GM08714 (cell line): ENCODE measurements around the gene GFI1.
"Not testable (repeated sequence)": the region's sequence is repeated elsewhere in the genome, so short reads cannot be mapped to it uniquely, and the experiment has no call there.

Source experiments
- H3K4me3 ChIP-seq: fragments of 200-500 bp; sonication (Bioruptor generic); 2 replicates; pipeline ENCODE4 v1.5.1; 2014; ENCODE audit warnings: mild to moderate bottlenecking, low read length, inconsistent platforms
- ZNF274 ChIP-seq: IDR thresholded peaks from 2 replicates; pipeline ENCODE4 v1.6.1; 2012; ENCODE audit warnings: mild to moderate bottlenecking, low read depth, low read length

The GFI1 gene

GRCh38 chr1:92464588-92465255, 22.0 kb downstream of the GFI1 start:
- no peak overlapping the region for H3K4me3 ChIP-seq
- no peak for TF ChIP-seq ZNF274

- no peak overlapping the region for H3K4me3 ChIP-seq
- TF ChIP-seq ZNF274 = no peak
Measured at GRCh38 chr1:92461364-92462097, 25.2 kb downstream of the GFI1 start.

GRCh38 chr1:92459871-92460320, 26.8 kb downstream of the GFI1 start:
- TF ChIP-seq ZNF274 = no peak
- H3K4me3 ChIP-seq = peak overlapping the region; percentile 26; the same call in 1 of the 2 replicates

GRCh38 chr1:92458146-92458545, 28.6 kb downstream of the GFI1 start:
- H3K4me3 ChIP-seq = no peak overlapping the region
- TF ChIP-seq ZNF274 = no peak

- H3K4me3 ChIP-seq = no peak overlapping the region
- TF ChIP-seq ZNF274 = no peak
Measured at GRCh38 chr1:92447976-92448375, 38.7 kb downstream of the GFI1 start.

- H3K4me3 ChIP-seq = no peak overlapping the region
- no peak for TF ChIP-seq ZNF274
Measured at GRCh38 chr1:92447033-92447681, 39.6 kb downstream of the GFI1 start.

GRCh38 chr1:92446546-92446945, 40.2 kb downstream of the GFI1 start:
- no peak for TF ChIP-seq ZNF274
- no peak overlapping the region for H3K4me3 ChIP-seq

GRCh38 chr1:92445865-92446264, 40.9 kb downstream of the GFI1 start:
- no peak overlapping the region for H3K4me3 ChIP-seq
- TF ChIP-seq ZNF274 = no peak

- no peak for TF ChIP-seq ZNF274
Measured at GRCh38 chr1:92444351-92444750, 42.4 kb downstream of the GFI1 start.

GRCh38 chr1:92443893-92444292, 42.8 kb downstream of the GFI1 start:
- TF ChIP-seq ZNF274 = no peak
- H3K4me3 ChIP-seq = no peak overlapping the region

More at GRCh38 chr1:92444351-92444750, 42.4 kb downstream of the GFI1 start:
- H3K4me3 ChIP-seq = no peak overlapping the region

- TF ChIP-seq ZNF274 = no peak
- H3K4me3 ChIP-seq = no peak overlapping the region
Measured at GRCh38 chr1:92442351-92442750, 44.4 kb downstream of the GFI1 start.

GRCh38 chr1:92441697-92442342, 44.9 kb downstream of the GFI1 start:
- H3K4me3 ChIP-seq = no peak overlapping the region

GRCh38 chr1:92441316-92441696, 45.4 kb downstream of the GFI1 start:
- no peak overlapping the region for H3K4me3 ChIP-seq
- TF ChIP-seq ZNF274 = no peak

More at GRCh38 chr1:92441697-92442342, 44.9 kb downstream of the GFI1 start:
- TF ChIP-seq ZNF274 = no peak

- TF ChIP-seq ZNF274 = no peak
- no peak overlapping the region for H3K4me3 ChIP-seq
Measured at GRCh38 chr1:92439291-92439690, 47.4 kb downstream of the GFI1 start.

GRCh38 chr1:92434572-92434971, 52.2 kb downstream of the GFI1 start:
- H3K4me3 ChIP-seq = not testable (repeated sequence)
